SU-DHL-6 (cell line): ENCODE measurements around the gene COL5A1.

Experiments
- H2AFZ ChIP-seq: fragments of 200-600 bp; sonication (generic); 2 replicates; pipeline ENCODE4 v1.6.1; 2014; ENCODE audit warnings: low read depth, mild to moderate bottlenecking, moderate library complexity, mixed read lengths, antibody characterized with exemption, low read length; ENCODE audit not compliant: severe bottlenecking
- H3F3A ChIP-seq: fragments of 200-600 bp; shearing (Covaris generic); 2 replicates; pipeline ENCODE4 v1.6.0; 2016; ENCODE audit warnings: antibody characterized with exemption, mild to moderate bottlenecking; ENCODE audit not compliant: insufficient read depth
- H3K27ac ChIP-seq: fragments of 200-600 bp; sonication (generic); 2 replicates; pipeline ENCODE4 v1.5.1; 2016; ENCODE audit warnings: low read depth, mild to moderate bottlenecking, low read length, moderate library complexity, mixed read lengths
- H3K27me3 ChIP-seq: fragments of 200-600 bp; sonication (generic), shearing (Covaris generic); 2 replicates; pipeline ENCODE4 v1.6.0; 2014; ENCODE audit warnings: mild to moderate bottlenecking, low read length
- H3K36me3 ChIP-seq: fragments of 200-600 bp; sonication (generic); 2 replicates; pipeline ENCODE4 v1.6.1; 2014; ENCODE audit warnings: mild to moderate bottlenecking, low read length, mixed read lengths
- H3K4me2 ChIP-seq: fragments of 300-600, 200-600 bp; shearing (Covaris generic), sonication (generic); 2 replicates; pipeline ENCODE4 v1.6.0; 2014; ENCODE audit warnings: low read length, low read depth, mild to moderate bottlenecking; ENCODE audit not compliant: poor library complexity, severe bottlenecking
- H3K4me3 ChIP-seq: fragments of 200-600 bp; sonication (generic); 2 replicates; pipeline ENCODE4 v1.5.1; 2014; ENCODE audit warnings: antibody characterized with exemption, low read length, mild to moderate bottlenecking, mixed read lengths; ENCODE audit not compliant: insufficient read depth, poor library complexity, severe bottlenecking
- H3K79me2 ChIP-seq: fragments of 200-600 bp; sonication (generic); 2 replicates; pipeline ENCODE4 v1.6.1; 2014; ENCODE audit warnings: mild to moderate bottlenecking, low read length, moderate library complexity; ENCODE audit not compliant: insufficient read depth
- H3K9ac ChIP-seq: fragments of 200-600 bp; sonication (generic); 2 replicates; pipeline ENCODE4 v1.7.0; 2014; ENCODE audit warnings: mild to moderate bottlenecking, low read length
- H3K9me2 ChIP-seq: fragments of 200-600 bp; sonication (generic); replicated peaks from 2 replicates; pipeline ENCODE4 v1.6.1; 2014; ENCODE audit warnings: low read length; ENCODE audit not compliant: insufficient read depth
- H3K9me3 ChIP-seq: fragments of 200-600 bp; sonication (generic); 2 replicates; pipeline ENCODE4 v1.6.1; 2014; ENCODE audit warnings: low read length, mixed read lengths; ENCODE audit not compliant: insufficient read depth
- H4K20me1 ChIP-seq: fragments of 200-600 bp; sonication (generic); 2 replicates; pipeline ENCODE4 v1.6.1; 2014; ENCODE audit warnings: low read depth, mild to moderate bottlenecking, antibody characterized with exemption, low read length, moderate library complexity, mixed read lengths
- EZH2phosphoT487 ChIP-seq: fragments of 200-600 bp; sonication (generic), shearing (Covaris generic); conservative IDR thresholded peaks from 2 replicates; pipeline ENCODE4 v1.6.1; 2018; ENCODE audit warnings: mild to moderate bottlenecking, antibody characterized with exemption, low read length, moderate library complexity, mixed read lengths
- TF ChIP-seq, protein P1 (sequence below): fragments of 200-600 bp; sonication (generic); IDR thresholded peaks from one replicate; pipeline ENCODE4 v1.5.1; 2017; ENCODE audit warnings: antibody characterized with exemption, mild to moderate bottlenecking, low read length, moderate library complexity; ENCODE audit not compliant: insufficient read depth, poor library complexity, severe bottlenecking

The COL5A1 gene

DNA sequence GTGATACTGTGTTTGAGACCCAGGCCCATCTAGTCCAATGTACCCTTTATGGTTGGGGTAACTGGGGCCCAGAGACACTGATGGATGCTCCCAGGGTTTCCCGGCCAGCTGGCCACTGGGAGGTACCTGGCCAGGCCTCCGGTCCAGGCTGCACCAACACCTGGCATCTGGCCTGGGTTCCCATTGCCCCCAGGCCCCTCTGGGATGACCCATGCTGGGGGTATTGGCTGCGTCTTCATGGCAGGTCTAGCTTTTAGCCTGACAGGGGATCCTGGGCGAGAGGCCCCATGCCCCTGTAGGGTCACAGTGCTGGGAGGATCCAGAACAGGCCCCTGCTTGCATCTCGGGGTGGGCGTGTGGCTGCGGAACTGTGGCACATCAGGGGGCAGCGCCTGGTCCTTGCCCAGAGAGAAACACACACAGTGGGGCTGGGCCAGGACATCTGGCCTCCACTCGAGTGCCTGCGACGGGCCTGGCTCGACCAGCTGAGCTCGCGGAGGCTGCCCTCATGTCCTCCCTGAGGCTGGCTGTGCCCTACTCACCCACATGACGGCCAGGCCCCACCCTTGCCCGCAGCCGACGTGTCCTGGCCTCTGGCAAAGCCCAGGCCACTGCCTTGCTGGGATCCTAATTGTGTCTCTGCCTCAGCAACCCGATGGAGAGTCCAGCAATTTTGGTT lies 21.5 kb upstream of the COL5A1 start:
- H3K79me2 ChIP-seq, result no peaks in the 10 kb centered on the region
- H3K27me3 ChIP-seq, result no peaks in the 10 kb centered on the region
- H3K27ac ChIP-seq, result no peak overlapping the region
- no peaks in the 10 kb centered on the region for H3F3A ChIP-seq
- TF ChIP-seq, protein P1, sequence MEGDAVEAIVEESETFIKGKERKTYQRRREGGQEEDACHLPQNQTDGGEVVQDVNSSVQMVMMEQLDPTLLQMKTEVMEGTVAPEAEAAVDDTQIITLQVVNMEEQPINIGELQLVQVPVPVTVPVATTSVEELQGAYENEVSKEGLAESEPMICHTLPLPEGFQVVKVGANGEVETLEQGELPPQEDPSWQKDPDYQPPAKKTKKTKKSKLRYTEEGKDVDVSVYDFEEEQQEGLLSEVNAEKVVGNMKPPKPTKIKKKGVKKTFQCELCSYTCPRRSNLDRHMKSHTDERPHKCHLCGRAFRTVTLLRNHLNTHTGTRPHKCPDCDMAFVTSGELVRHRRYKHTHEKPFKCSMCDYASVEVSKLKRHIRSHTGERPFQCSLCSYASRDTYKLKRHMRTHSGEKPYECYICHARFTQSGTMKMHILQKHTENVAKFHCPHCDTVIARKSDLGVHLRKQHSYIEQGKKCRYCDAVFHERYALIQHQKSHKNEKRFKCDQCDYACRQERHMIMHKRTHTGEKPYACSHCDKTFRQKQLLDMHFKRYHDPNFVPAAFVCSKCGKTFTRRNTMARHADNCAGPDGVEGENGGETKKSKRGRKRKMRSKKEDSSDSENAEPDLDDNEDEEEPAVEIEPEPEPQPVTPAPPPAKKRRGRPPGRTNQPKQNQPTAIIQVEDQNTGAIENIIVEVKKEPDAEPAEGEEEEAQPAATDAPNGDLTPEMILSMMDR, result no peak
- TF ChIP-seq EZH2phosphoT487, result no peak
- no peaks in the 10 kb centered on the region for H3K9me2 ChIP-seq
- H4K20me1 ChIP-seq, result no peaks in the 10 kb centered on the region
- H3K36me3 ChIP-seq, result no peaks in the 10 kb centered on the region
- no peak overlapping the region for H2AFZ ChIP-seq
- no peaks in the 10 kb centered on the region for H3K9me3 ChIP-seq
- no peak overlapping the region for H3K4me2 ChIP-seq
- no peak overlapping the region for H3K9ac ChIP-seq
- no peak overlapping the region for H3K4me3 ChIP-seq

DNA sequence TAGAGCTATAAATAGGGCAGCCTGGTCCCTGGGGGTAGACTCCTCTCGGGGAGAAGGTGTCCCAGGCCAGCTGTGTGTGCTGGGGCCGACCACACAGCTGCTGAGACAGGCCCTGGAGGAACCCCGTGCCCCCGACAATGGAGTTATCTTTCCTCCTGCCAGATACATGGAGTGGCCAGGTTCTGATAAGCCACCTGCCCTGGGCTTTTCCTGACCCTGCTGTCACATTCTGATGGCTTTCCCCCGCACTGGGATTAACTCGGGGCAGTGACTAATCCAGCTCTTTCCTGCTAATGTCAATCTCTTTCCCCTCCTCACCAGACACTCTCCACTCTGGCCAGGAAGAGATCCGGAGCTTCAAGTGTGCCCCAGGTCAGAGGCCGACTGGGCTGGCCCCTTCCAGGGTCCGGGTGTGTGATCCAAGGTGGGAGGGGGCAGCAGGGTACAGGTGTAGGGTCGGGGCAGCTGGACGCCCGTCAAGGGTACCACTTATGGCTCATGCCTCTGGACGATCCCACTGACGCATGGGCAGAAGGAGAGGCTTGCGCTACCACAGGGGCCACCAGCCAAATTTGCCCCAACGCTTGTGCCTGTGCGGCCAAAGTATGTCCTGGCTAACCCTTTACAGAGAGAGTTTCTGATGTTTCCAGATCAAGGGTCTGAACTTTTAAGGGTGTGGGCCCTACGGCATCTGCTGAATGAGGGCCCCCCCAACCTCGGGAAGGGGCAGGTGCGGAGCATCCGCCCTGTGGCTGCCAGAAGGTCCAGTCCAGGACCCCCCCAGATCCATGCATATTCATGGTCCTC lies 20.6 kb upstream of the COL5A1 start:
- Histone ChIP-seq H3K9ac (no peak overlapping the region), H3K79me2 (no peaks in the 10 kb centered on the region), H3K4me2 (no peak overlapping the region), H3K36me3 (no peaks in the 10 kb centered on the region), H3F3A (no peaks in the 10 kb centered on the region), H3K9me2 (no peaks in the 10 kb centered on the region), H3K4me3 (no peak overlapping the region), H3K9me3 (no peaks in the 10 kb centered on the region), H3K27ac (no peak overlapping the region), H4K20me1 (no peaks in the 10 kb centered on the region), H3K27me3 (no peaks in the 10 kb centered on the region), H2AFZ (no peak overlapping the region)
- no peak for TF ChIP-seq EZH2phosphoT487
- TF ChIP-seq, protein P1, result no peak

DNA sequence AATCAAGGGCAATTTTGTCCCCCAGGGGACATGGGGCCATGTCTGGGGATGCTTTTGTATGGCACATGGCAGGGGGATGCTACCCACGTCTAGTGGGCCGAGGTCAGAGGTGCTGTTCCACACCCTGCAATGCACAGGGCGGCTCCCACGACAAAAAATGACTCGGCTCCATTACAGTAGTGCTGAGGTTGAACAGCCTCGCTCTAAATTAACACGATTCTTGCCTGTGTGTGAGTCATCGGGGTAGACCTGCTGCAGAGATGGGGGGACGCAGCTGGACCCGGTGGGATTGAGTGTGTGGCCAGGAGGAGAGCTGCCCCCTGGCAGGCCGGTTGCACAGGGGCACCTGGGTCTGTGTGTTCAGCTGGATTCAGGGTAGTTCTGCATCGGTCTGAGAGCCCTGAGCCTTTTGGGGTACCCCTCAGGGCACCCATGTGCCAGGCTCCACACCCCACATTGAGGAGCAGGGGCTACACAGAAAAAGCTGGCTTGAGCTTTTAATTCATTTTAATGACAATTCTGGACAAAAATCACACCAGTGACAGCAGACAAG lies 20.0 kb upstream of the COL5A1 start:
- no peaks in the 10 kb centered on the region for H3K36me3 ChIP-seq
- H3K79me2 ChIP-seq, result no peaks in the 10 kb centered on the region
- TF ChIP-seq, protein P1, result no peak
- TF ChIP-seq EZH2phosphoT487, result no peak
- H3F3A ChIP-seq, result no peaks in the 10 kb centered on the region
- no peak overlapping the region for H3K27ac ChIP-seq
- H3K9me2 ChIP-seq, result no peaks in the 10 kb centered on the region
- no peak overlapping the region for H3K4me2 ChIP-seq
- no peaks in the 10 kb centered on the region for H3K27me3 ChIP-seq
- no peaks in the 10 kb centered on the region for H4K20me1 ChIP-seq
- H3K9ac ChIP-seq, result no peak overlapping the region
- no peaks in the 10 kb centered on the region for H3K9me3 ChIP-seq
- no peak overlapping the region for H3K4me3 ChIP-seq
- no peak overlapping the region for H2AFZ ChIP-seq
